H1 (cell line): ENCODE data around the gene KIR3DL1. TPM values are rescaled to one million over a fixed set of nuclear protein-coding genes. Genes with fewer than 3 reads are reported as not detected.

Experiments
- CTCF ChIA-PET: fragments of 300-600 bp; sonication (Branson Sonifier 250); formaldehyde crosslinking; loops from one replicate; lab custom pipeline; 2021; ENCODE audit not compliant: partially characterized antibody; lab: Charles Lee
- POLR2A ChIA-PET: fragments of 300-600 bp; sonication (Branson Sonifier 250); formaldehyde crosslinking; loops from one replicate; lab custom pipeline; 2021; ENCODE audit warnings: inconsistent platforms; ENCODE audit not compliant: partially characterized antibody; lab: Charles Lee
- DNase-seq, 2 experiments: peaks; one replicate each; pipeline versions ENCODE4 v3.0.0 to v3.0.0-alpha.2; 2010 to 2022; ENCODE audit warnings: low spot score in 2 of 2, low read depth in 1 of 2, mixed read lengths in 1 of 2
- FAIRE-seq: peaks from 2 replicates; lab custom pipeline; 2011; peaks lifted over from hg19 to GRCh38; lab: Jason Lieb, UNC
- H2AFZ ChIP-seq: 2 replicates; pipeline ENCODE4 v1.8.1; 2012; ENCODE audit warnings: low read length, inconsistent platforms
- H2AK5ac ChIP-seq: 2 replicates; pipeline ENCODE4 v1.6.1; 2013; ENCODE audit warnings: low read depth, low read length
- H2BK120ac ChIP-seq: replicated peaks from 2 replicates; pipeline ENCODE3; 2013; ENCODE audit warnings: low read depth, low read length, inconsistent platforms
- H2BK12ac ChIP-seq: 2 replicates; pipeline ENCODE4 v1.6.1; 2013; ENCODE audit warnings: low read depth, low read length
- H2BK15ac ChIP-seq: 2 replicates; pipeline ENCODE4 v1.6.1; 2013; ENCODE audit warnings: low read length
- H2BK20ac ChIP-seq: 2 replicates; pipeline ENCODE4 v1.6.1; 2013; ENCODE audit warnings: low read length
- H2BK5ac ChIP-seq: 2 replicates; pipeline ENCODE4 v1.6.1; 2013; ENCODE audit warnings: low read depth, low read length
- H3K14ac ChIP-seq: 2 replicates; pipeline ENCODE4 v1.6.1; 2013; ENCODE audit warnings: inconsistent platforms; ENCODE audit not compliant: insufficient read length
- H3K18ac ChIP-seq: 2 replicates; pipeline ENCODE4 v1.6.1; 2013; ENCODE audit warnings: low read length; ENCODE audit errors: extremely low read depth
- H3K23ac ChIP-seq: 2 replicates; pipeline ENCODE4 v1.6.1; 2013; ENCODE audit warnings: inconsistent platforms; ENCODE audit not compliant: insufficient read length
- H3K23me2 ChIP-seq: 2 replicates; pipeline ENCODE4 v1.6.1; 2013; ENCODE audit warnings: low read depth, low read length
- H3K27ac ChIP-seq: 2 replicates; pipeline ENCODE4 v1.6.1; 2011; ENCODE audit warnings: low read depth, low read length, inconsistent platforms
- H3K27me3 ChIP-seq, 4 experiments: replicated peaks in 1 of 4; 1 replicate in 1 of 4; 2 replicates in 3 of 4; pipeline versions ENCODE4 v1.6.1 to v1.8.1; 2011 to 2013; ENCODE audit warnings: low read length in 3 of 4, mild to moderate bottlenecking in 3 of 4, inconsistent platforms in 2 of 4, mixed read lengths in 2 of 4, moderate library complexity in 1 of 4; ENCODE audit not compliant: control insufficient read depth in 3 of 4, insufficient read depth in 3 of 4; ENCODE audit errors: extremely low read depth in 1 of 4
- H3K36me3 ChIP-seq, 4 experiments: 2 replicates each; pipeline versions ENCODE4 v1.6.1 to v1.8.1; 2011 to 2013; ENCODE audit warnings: mild to moderate bottlenecking in 4 of 4, low read length in 3 of 4, moderate library complexity in 2 of 4, control low read depth in 1 of 4, inconsistent platforms in 1 of 4; ENCODE audit not compliant: insufficient read depth in 4 of 4, control insufficient read depth in 2 of 4
- H3K4ac ChIP-seq: replicated peaks from 2 replicates; pipeline ENCODE3; 2013; ENCODE audit warnings: low read length, low read depth, mixed read lengths, inconsistent platforms; ENCODE audit not compliant: insufficient read length
- H3K4me1 ChIP-seq, 4 experiments: replicated peaks in 1 of 4; 1 replicate in 1 of 4; 2 replicates in 3 of 4; pipeline versions ENCODE4 v1.6.1 to v1.8.1; 2011 to 2013; ENCODE audit warnings: low read length in 3 of 4, inconsistent platforms in 2 of 4, mixed read lengths in 1 of 4; ENCODE audit not compliant: insufficient read depth in 4 of 4, control insufficient read depth in 3 of 4
- H3K4me2 ChIP-seq, 2 experiments: 2 replicates each; pipeline versions ENCODE4 v1.6.1 to v1.8.1; 2011 to 2013; ENCODE audit warnings: low read depth in 2 of 2, low read length in 2 of 2, control low read depth in 1 of 2, inconsistent platforms in 1 of 2, mild to moderate bottlenecking in 1 of 2; ENCODE audit not compliant: insufficient read depth in 1 of 2
- H3K4me3 ChIP-seq, 4 experiments: fragments of 200-600, 300-600 bp in 1 of 4; sonication (generic), shearing (Covaris generic), sonication (Bioruptor Twin) in 1 of 4; 2 replicates each; pipeline versions ENCODE4 v1.5.1 to v1.8.1; 2011 to 2016; ENCODE audit warnings: low read length in 4 of 4, low read depth in 3 of 4, control low read depth in 2 of 4, inconsistent platforms in 2 of 4, mild to moderate bottlenecking in 2 of 4, mixed read lengths in 1 of 4, moderate library complexity in 1 of 4; ENCODE audit not compliant: insufficient read depth in 2 of 4; ENCODE audit errors: extremely low read depth in 1 of 4
- H3K56ac ChIP-seq: replicated peaks from 2 replicates; pipeline ENCODE3; 2013; ENCODE audit warnings: low read depth, mild to moderate bottlenecking, mixed read lengths, low read length, inconsistent platforms; ENCODE audit not compliant: insufficient read length
- H3K79me1 ChIP-seq: 2 replicates; pipeline ENCODE4 v1.6.1; 2013; ENCODE audit warnings: low read depth, low read length, control low read depth
- H3K79me2 ChIP-seq, 2 experiments: 2 replicates each; pipeline versions ENCODE4 v1.6.1 to v1.8.1; 2012 to 2013; ENCODE audit warnings: low read length in 2 of 2, mild to moderate bottlenecking in 2 of 2, inconsistent platforms in 1 of 2; ENCODE audit not compliant: insufficient read depth in 2 of 2, control insufficient read depth in 1 of 2
- H3K9ac ChIP-seq, 4 experiments: replicated peaks in 1 of 4; 1 replicate in 1 of 4; 2 replicates in 3 of 4; pipeline versions ENCODE4 v1.6.1 to v1.8.1; 2011 to 2013; ENCODE audit warnings: low read depth in 3 of 4, low read length in 3 of 4, control low read depth in 2 of 4, mild to moderate bottlenecking in 2 of 4, moderate library complexity in 2 of 4, inconsistent platforms in 1 of 4; ENCODE audit errors: extremely low read depth in 1 of 4
- H3K9me3 ChIP-seq, 2 experiments: 2 replicates each; pipeline versions ENCODE4 v1.6.1 to v1.8.1; 2012 to 2013; ENCODE audit warnings: mild to moderate bottlenecking in 2 of 2, moderate library complexity in 2 of 2, control low read depth in 1 of 2, inconsistent platforms in 1 of 2, low read depth in 1 of 2, low read length in 1 of 2, mixed read lengths in 1 of 2; ENCODE audit not compliant: insufficient read depth in 2 of 2
- H4K20me1 ChIP-seq, 2 experiments: replicated peaks in 1 of 2; 2 replicates each; pipeline versions ENCODE3 to v1.8.1; 2011 to 2013; ENCODE audit warnings: inconsistent platforms in 2 of 2, low read length in 2 of 2, mild to moderate bottlenecking in 1 of 2; ENCODE audit not compliant: insufficient read depth in 2 of 2, control insufficient read depth in 1 of 2
- H4K5ac ChIP-seq: 2 replicates; pipeline ENCODE4 v1.6.1; 2013; ENCODE audit warnings: low read length, low read depth, mixed read lengths, inconsistent platforms; ENCODE audit not compliant: insufficient read length
- H4K8ac ChIP-seq: 2 replicates; pipeline ENCODE4 v1.8.0; 2013; ENCODE audit warnings: mild to moderate bottlenecking, moderate library complexity, low read length, inconsistent platforms; ENCODE audit not compliant: insufficient read depth; ENCODE audit errors: extremely low read depth
- H4K91ac ChIP-seq: replicated peaks from 2 replicates; pipeline ENCODE3; 2013; ENCODE audit warnings: low read length, mixed read lengths, inconsistent platforms; ENCODE audit not compliant: insufficient read length
- KDM5A ChIP-seq: fragments of 200-600 bp; IDR thresholded peaks from 2 replicates; pipeline ENCODE4 v1.7.1; 2012; ENCODE audit warnings: mild to moderate bottlenecking, low read length, inconsistent platforms, mixed read lengths
- MAFK ChIP-seq: IDR thresholded peaks from 2 replicates; pipeline ENCODE4 v1.6.1; 2012; ENCODE audit warnings: low read depth, mild to moderate bottlenecking, improper control_type of control experiment, low read length
- WGBS, 2 experiments: shearing (Covaris generic) in 1 of 2; methylation state at CpG; one replicate each; pipeline versions ENCODE4 v1.1.6 to v1.1.7; 2013 to 2015; ENCODE audit warnings: low lambda C conversion rate in 2 of 2, mixed read lengths in 2 of 2, inconsistent platforms in 1 of 2, low coverage in 1 of 2, missing lambda C conversion rate in 1 of 2; ENCODE audit not compliant: insufficient replicate concordance in 2 of 2, insufficient coverage in 1 of 2, insufficient read length in 1 of 2; ENCODE audit errors: extremely low coverage in 1 of 2, missing lambda C conversion rate in 1 of 2; 5-methylcytosine and 5-hydroxymethylcytosine counted together
- polyA plus RNA-seq, 7 experiments: library from polyadenylated mRNA; depleted of rRNA in 3 of 7; stranded (reverse) in 5 of 7; unstranded in 2 of 7; fragments of >200 nt in 5 of 7; fragments of 200-250 nt in 2 of 7; gene quantifications; 1 replicate in 5 of 7; 2 replicates in 1 of 7; 4 replicates in 1 of 7; pipeline versions ENCODE4 v1.2.1 to v1.2.3, GENCODE V29; 2011 to 2013; ENCODE audit warnings: missing spikeins in 2 of 7, mixed read lengths in 2 of 7
- total RNA-seq: library from RNA; stranded (reverse); fragmentation: NEBNext Ultra II Directional; extraction: Animal tissue kit (Norgen Biotek cat#: 25700); gene quantifications from 2 replicates; pipeline ENCODE4 v1.2.1, GENCODE V29; 2021
- TF ChIP-seq, protein P1 (sequence below): IDR thresholded peaks from 2 replicates; pipeline ENCODE4 v1.6.1; 2012; ENCODE audit warnings: low read length, inconsistent platforms

KIR3DL1 gene
- total and polyA plus RNA-seq, 2 of the 8 experiments (the other 6 are each of a cell fraction or from before 2014, with no cell fraction given), result not detected

DNA sequence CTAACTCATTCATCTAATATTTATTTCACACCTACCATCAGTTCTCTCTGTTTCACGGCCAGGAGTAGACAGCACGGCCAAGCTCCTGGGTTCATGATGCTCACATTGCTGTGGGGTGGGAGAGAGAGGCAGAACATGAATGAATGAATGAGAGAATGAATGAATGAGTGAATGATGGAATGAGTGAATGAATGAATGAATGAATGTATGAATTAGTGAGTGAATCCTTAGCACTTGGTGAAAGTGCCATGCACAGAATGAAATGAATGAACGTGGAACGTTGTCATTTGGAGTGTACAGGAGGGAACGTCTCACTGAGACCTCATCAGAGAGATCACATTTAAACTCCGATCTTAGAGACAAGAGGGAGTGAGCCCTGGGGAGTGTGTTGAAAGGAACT is 24.8 kb upstream of the KIR3DL1 start:
- Histone ChIP-seq H3K79me2 (no peaks in the 10 kb centered on the region), H3K79me1 (no peaks in the 10 kb centered on the region), H3K56ac (no peak overlapping the region), H2BK20ac (no peak overlapping the region), H2BK12ac (no peak overlapping the region), H3K4me3 (no peak overlapping the region), H3K27me3 (no peaks in the 10 kb centered on the region), H4K5ac (no peak overlapping the region), H4K91ac (no peak overlapping the region), H2BK15ac (no peak overlapping the region), H3K9ac (no peak overlapping the region), H3K27ac (no peak overlapping the region), H3K23me2 (no peaks in the 10 kb centered on the region), H4K20me1 (no peaks in the 10 kb centered on the region), H3K4ac (no peak overlapping the region), H3K14ac (no peak overlapping the region)
- no peak for DNase-seq
- WGBS, 2 experiments, result 78% methylated on average over 6 of the region's 6 CpGs; no CpG with 5 or more reads in 1 of the 2 experiments
- TF ChIP-seq KDM5A, result no peak
- no peak for TF ChIP-seq MAFK
- TF ChIP-seq, protein P1, sequence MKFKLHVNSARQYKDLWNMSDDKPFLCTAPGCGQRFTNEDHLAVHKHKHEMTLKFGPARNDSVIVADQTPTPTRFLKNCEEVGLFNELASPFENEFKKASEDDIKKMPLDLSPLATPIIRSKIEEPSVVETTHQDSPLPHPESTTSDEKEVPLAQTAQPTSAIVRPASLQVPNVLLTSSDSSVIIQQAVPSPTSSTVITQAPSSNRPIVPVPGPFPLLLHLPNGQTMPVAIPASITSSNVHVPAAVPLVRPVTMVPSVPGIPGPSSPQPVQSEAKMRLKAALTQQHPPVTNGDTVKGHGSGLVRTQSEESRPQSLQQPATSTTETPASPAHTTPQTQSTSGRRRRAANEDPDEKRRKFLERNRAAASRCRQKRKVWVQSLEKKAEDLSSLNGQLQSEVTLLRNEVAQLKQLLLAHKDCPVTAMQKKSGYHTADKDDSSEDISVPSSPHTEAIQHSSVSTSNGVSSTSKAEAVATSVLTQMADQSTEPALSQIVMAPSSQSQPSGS, result no peak
- TF ChIP-seq, all 59 proteins: peak for 0
- ChIA-PET POLR2A (no interaction called here), CTCF (no interaction called here)
- H2BK120ac ChIP-seq, result no peak overlapping the region
- no peak overlapping the region for H2BK5ac ChIP-seq
- no peaks in the 10 kb centered on the region for H3K4me1 ChIP-seq
- no peak overlapping the region for H2AFZ ChIP-seq
- peaks cover 55 to 68% of the 10 kb centered on the region in 2 experiments for H3K9me3 ChIP-seq
- no peak overlapping the region for H2AK5ac ChIP-seq
- H3K18ac ChIP-seq, result no peak overlapping the region
- FAIRE-seq, result no peak
- no peaks in the 10 kb centered on the region for H3K36me3 ChIP-seq
- no peak overlapping the region for H3K23ac ChIP-seq
- H4K8ac ChIP-seq, result no peak overlapping the region
- H3K4me2 ChIP-seq, result no peak overlapping the region
